Islet precursor cell (in vitro differentiated cells): Measurements from ENCODE around the gene BIRC6.
A peak's percentile ranks its signal among the peaks of the same experiment; 100 is the strongest.
"Not testable (repeated sequence)": the region's sequence is repeated elsewhere in the genome, so short reads cannot be mapped to it uniquely, and the experiment has no call there.

Source experiments
- DNase-seq: peaks from one replicate; pipeline ENCODE4 v3.0.0-alpha.2; 2018

Gene BIRC6

DNA sequence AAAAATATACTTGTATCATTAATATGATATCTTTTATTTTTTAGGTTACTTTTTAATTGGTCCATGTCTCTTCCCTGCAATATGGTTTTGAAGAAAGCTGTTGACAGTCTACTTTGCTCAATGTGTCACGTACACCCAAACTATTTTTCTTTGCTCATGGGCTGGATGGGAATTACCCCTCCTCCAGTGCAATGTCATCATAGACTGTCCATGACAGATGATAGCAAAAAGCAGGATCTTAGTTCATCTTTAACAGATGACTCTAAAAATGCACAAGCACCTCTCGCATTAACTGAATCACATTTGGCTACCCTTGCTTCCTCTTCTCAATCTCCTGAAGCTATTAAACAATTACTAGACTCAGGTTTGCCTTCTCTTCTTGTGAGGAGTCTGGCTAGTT, 158.1 kb downstream of the BIRC6 start:
- no peak for DNase-seq

DNA sequence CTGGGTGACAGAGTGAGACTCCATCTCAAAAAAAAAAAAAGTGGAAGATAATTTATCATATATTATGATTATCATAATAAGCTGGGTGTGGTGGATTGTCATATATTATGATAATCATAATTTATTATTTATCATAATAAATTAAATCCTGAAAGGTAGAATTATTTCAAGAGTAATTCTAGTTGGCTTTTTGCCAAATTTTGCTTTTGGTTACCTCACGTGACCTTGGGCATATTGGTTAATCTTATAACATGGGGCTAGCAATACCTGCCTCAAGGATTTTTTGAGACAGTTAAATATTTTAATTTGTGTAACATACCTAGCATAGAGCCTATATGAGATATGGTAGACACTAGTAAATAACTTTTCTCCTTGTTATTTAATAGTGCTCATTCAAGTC, 159.7 kb downstream of the BIRC6 start:
- no peak for DNase-seq

DNA sequence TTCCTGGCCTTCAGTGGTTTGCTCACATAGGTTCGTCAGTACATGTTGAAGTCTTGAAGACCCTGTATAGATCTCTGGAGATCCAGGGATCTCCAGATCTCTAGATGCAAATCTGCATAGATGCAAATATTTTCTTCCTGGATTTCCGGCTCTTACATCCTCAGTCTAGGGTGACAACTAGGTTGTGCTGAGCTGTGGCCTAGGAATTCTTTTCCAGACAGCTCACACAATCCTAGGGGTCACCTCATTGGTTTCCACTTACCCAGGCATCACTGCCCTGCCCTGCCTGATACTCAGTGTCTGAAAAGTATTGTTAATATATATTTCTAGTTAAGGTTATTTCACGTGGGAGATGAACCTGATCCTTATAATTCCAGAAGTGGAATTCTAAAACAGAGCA, 165.9 kb downstream of the BIRC6 start:
- peak; percentile 54 for DNase-seq

DNA sequence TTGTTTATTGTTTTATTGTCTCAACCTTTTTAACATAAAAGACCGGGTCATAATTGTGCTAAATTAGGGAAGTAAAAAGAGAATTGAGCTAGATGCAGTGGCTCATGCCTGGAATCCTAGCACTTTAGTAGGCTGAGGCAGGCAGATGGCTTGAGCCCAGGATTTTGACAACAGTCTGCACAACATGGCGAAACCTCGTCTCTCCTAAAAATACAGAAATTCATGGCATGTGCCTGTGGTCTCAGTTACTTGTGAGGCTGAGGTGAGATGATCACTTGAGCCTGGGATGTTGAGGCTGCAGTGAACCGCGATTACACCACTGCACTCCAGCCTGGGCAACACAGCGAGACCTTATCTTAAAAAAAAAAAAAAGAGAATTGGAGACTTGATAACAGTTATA, 166.9 kb downstream of the BIRC6 start:
- DNase-seq: no peak

DNA sequence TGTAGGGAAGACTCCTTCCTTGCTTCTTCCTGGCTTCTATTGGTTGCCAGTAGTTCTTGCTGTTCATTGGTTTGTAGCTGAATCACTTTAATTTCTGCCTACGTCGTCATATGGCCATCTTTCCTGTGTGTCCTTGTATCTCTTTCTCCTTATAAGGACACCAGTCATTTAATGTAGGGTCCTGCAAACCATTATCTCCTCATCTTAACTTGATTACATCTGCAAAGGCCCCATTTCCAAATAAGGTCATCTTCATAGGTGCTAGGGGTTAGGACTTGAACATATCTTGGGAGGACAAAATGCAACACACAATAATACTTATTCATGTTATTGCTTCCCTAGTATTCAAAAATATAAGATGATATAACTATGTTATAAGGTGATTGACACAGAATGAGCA, 175.5 kb downstream of the BIRC6 start:
- no peak for DNase-seq

DNA sequence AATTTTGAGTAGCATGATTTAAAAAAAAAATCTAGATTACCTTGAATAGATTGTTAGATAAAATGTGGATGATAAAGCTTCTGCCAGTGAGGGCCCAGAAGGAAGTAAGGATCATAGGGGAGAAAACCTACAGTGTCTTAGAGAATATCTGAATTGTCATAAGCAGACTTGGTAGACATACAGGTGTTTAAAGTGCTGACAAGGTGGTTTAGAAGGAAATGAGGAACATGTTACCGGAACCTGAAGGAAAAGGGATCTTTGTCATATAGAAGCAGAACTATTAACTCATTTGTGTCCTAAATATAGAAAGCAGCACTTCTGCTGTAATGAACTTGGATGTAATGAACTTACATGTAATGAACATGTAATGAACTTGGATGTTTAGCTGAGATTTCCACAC, 176.1 kb downstream of the BIRC6 start:
- no peak for DNase-seq

DNA sequence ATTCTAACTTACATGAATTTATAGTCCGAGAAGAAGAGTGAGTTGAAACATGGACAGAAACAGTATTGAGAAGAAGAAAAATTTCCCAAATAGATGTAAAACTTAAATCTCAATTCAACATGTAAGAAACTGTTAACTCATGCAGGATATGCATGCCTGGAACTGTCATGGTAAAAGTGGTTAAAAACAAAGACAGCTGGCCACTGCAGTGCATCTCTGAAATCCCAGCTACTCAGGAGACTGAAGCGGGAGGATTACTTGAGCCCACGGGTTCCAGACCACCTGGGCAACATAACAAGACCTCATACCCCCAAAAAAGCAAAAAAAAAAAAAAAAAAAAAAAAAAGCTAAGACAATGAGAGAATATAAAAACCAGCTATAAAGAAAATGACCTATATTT, 178.0 kb downstream of the BIRC6 start:
- DNase-seq: no peak

DNA sequence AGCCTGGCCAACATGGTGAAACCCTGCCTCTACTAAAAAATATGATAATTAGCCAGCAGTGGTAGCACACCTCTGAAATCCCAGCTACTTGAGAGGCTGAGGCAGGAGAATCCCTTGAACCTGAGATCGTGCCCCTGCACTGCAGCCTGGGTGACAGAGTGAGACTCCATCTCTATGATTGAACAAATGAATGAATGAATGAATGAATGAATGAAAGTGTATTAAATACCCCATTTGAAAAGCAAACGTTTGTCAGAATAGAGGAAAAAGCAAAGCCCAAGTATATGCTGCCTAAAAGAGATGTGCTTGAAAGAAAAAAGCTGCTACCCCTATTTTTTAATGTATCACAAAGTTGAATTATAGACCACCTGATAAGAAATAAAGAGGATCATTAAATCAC, 181.9 kb downstream of the BIRC6 start:
- DNase-seq: no peak

DNA sequence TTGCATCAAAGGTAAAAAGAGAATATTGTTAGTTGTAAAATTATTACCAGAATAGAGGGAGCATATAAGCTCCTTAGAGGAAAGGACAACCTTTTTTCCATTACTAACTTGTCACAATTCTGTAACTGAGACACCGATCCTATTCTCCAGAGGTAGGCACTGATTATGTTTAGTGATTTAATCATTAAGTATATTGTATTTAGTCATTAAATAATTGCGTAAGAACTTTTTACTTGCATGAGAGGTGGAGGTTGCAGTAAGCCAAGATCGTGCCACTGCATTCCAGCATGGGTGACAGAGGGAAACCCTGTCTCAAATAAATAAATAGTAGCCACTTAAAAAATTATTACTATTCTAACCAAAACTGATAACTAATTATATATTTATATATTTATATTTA, 195.7 kb downstream of the BIRC6 start:
- not testable (repeated sequence) for DNase-seq

DNA sequence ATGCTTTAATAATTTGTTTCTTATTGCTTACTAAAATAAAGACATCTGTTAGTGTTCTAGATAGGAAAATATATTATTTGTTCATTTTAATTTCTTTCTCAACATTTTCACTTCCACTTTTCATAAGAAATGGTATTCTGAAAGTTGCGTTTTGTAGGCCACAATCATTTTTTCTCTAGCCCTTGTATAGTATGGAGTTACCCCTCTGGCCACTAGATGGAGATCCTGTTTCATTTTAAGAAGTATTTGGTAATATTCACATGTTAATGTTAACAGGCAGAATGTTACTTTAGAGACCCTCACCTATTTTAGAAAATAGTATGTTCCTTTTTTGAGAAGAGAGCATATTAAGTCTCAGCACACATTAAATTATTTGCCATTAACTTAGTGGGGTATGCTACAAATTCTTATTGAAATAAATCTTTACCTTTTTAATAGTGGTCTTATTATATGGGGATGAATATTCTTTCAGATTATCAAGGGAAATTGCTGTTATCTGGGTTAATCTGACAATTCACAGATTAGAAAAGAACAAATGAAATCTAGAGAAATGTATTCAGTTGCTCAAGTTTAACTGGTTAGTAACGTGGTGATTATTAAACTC, 197.1 kb downstream of the BIRC6 start:
- no peak for DNase-seq

DNA sequence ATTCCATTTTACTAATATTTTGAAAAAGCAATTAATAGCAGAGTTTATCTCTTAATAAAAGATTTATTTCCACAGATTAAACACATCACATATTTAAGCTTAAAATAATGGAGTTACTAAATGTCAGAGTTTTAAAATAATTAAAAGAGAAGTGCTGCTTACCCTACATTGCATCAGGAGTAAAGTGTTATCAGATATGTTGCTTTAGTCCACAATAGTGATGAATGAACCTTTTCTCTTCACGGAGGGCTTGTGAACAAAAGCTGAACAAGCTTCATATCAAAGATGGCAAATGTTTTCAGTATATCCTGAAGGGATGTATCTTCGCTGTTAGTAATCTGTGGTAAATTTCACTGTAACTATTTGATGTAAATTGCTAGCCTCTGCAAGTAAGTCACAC, 201.7 kb downstream of the BIRC6 start:
- DNase-seq: no peak

DNA sequence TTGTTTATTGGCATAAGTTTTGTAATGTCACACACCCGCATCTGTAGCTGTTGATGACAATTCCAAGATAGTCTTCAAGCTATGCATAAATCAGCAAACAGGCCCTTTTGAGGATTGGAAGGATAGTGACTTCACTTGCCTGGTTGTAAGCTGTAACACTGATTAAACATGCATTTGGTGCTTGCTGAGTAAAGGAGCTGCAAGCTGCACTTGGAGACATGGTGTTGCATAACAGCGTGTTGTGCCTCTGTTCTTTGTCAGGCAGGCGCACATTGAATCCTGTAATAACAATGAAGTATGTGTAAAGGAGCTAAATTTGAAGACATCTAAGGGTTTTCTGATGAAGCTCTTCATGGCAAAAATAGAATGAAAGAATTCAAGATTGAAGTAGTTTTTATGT, 202.3 kb downstream of the BIRC6 start:
- DNase-seq: no peak

DNA sequence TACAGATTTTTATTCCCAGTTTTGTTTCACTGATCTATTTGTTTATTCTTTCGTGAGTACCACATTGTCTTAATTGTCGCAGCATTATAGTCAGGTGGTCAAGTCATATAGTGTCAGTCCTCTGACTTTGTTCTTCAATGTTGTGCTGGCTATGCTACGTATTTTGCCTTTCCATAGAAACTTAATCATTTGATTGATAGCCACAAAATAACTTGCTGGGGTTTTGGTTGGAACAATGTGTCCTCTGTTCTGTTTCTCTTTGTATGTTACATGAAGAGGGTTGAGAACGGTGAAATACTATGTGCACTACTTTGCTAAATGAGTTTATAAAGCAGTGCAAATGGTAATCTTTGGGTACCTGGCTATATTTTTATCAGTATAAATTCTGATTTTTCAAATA, 206.1 kb downstream of the BIRC6 start:
- DNase-seq: no peak

DNA sequence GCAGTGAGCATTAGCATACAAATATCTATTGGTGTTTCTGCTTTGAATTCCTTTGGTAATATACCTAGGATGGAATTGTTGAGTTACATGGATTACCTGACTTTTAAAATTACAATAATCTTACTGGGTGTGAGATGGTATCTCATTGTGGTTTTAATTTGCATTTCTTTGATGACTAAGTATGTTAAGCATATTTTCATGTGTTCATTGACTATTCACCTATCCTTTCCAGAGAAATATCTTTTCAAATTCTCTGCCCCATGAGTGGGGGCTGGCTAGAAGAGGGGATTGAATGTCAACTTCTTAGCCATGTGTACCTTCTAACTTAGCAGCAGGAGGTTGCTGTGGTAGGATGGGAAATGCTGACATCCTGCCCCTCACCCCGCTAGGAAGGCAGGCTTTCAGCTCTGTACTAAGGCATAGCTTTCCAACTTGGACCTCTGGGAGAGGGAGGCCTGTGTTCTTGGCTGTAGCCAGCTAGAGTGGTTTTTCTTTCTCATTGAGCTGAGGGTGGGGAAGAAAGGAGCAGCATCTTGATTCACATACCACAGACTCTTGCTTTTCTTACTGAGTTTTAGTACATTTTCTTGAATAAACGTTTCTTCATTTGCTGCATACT, 207.7 kb downstream of the BIRC6 start:
- no peak for DNase-seq

DNA sequence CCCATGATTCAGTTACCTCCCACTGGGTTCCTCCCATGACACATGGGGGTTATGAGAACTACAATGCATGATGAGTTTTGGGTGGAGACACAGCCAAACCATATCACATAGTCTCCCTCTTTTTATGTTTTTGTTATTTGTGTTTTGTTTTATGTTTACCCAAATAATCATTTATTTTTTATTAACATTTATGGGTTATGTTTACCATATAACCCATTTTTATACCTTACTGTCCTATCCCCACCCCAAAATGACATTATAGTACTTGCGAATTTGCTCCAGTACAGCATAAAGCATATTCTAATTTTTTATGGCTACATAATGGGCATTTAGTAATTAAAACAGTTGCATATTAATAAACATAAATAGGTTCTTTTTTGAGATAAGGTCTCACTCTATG, 209.1 kb downstream of the BIRC6 start:
- no peak for DNase-seq

DNA sequence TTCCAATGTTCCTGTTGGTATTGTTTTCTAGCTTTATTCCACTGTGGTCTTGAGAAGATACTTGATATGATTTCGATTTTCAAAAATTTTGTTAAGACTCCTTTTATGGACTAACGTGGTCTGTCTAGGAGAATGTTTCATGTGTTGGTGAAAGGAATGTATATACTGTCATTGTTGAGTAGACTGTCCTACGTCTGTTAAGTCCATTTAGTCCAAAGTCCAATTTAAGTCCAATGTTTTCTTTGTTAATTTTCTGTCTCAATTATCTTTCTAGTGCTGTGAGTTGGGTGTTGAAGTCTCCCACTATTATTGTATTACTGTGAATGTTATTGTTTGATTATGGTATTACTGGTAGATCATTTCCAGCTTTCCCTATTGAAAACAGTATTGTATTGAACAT, 215.2 kb downstream of the BIRC6 start:
- no peak for DNase-seq

DNA sequence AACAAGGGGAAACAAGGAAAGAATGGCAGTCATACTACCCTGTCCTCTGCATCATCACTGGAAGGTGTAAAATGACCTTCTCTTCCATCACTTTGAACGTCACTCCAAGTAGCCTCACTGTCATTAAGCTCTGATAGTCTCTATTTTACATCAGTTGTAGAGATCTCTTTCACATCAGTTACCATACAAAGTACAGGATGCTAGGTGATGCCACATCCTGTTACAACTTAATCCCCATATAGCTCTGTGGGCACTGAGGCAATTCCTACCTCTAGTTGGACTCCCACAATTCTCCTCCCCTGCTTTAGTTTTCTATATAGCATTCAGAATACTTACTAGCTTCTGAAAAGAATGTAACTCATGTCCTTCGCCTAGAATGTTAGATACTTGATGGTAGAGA, 215.9 kb downstream of the BIRC6 start:
- DNase-seq: no peak

DNA sequence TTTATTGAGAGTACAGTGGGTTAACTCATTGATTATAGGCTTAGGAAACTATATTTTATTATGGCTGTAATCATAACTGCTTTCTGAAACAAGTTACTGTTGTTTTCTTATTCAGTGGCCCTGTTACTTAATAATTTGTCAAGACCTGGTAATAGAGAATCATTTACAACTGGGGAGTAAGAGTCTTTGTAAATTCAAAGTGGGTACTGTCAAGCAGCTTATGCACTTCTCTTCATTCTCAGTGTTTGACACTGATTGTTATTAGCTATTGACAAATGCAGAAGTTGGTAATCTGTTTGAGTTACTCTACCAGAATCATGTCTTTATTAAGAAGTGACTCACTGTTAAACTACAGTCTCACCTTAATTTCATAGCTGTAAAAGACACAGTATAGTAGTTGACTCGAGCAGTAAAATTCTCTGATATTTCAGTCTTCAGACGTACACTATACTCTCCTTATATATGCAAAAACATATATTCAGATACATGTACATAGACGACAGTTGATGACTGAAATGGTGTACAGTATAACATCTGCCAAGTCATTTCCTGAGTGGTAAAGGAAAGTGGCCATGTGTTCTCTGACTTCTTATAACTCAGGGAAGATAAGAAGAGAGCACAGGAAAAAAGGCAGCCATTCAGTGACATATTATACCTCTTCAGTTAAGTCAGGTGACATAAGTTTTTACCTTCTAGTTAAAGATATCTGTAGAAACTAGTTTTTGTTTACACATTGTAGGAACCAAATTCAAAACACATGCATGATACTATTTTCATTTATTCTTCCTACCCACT, 235.0 kb downstream of the BIRC6 start:
- no peak for DNase-seq

DNA sequence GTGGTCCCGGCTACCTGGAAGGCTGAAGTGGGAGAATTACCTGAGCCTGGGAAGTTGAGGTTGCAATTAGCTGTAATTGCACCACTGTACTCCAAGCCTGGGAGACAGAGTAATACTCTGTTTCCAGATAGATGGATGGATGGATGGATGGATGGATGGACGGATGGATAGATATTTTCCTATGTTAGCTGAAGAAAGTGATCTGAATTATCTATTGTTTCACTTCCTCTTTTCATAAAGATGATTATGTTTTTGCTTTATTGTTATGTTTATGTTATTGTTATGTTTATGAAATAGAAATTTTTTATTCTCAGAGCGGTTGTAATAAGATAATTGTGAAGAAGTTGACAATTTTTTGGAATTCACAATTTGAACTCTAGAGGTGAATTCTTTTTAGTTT, 237.8 kb downstream of the BIRC6 start:
- no peak for DNase-seq

DNA sequence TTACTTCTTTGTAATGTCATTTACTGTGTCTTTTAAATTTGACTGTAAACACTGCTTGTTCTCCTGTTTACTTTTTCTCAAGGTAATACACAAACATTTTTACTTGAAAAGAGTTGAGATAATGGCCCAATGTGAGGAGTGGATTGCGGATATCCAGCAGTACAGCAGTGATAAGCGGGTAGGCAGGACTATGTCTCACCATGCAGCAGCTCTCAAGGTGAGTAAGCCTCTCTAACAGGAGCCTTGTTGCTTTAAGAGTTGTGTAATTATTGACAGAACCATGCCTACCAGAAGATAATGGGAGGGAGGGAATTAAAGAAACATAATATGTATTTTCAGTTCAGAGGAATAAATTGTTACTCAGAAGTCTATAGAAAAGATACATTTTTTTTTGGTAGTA, 254.5 kb downstream of the BIRC6 start:
- no peak for DNase-seq

DNA sequence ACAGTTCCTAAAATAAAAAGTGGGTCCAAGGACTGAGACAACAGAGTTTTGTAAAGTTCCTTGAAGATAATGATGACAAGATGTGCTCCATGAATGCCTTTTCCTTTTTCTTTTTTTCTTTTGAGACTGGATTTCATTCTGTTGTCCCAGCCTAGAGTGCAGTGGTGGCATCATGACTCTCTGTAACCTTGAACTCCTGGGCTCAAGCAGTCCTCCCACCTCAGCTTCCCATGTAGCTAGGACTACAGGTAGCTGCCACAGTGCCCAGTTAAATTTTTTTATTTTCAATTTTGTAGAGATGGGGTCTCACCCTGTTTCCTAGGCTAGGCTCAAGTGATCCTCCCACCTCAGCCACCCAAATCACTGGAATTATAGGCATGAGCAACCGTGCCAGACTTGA, 254.9 kb downstream of the BIRC6 start:
- DNase-seq: no peak

DNA sequence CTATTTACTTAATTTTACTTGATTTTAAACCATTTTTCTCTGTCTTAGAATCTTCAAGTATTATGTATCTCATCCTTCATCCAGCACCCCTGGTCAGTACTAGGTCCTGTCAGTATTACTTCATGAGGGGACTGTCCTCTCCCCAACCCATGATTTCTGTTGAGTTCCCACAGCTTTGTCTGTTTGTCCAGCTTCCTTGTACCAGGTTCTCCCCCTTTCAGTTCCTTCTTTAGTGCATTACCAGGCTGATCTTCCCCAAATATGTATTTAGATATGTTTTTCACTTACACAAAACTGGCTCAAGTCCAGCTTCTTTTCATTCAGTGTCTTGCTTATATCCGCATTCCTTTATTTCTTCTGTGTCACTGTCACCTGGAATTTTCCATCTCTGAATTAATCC, 257.3 kb downstream of the BIRC6 start:
- DNase-seq: no peak

DNA sequence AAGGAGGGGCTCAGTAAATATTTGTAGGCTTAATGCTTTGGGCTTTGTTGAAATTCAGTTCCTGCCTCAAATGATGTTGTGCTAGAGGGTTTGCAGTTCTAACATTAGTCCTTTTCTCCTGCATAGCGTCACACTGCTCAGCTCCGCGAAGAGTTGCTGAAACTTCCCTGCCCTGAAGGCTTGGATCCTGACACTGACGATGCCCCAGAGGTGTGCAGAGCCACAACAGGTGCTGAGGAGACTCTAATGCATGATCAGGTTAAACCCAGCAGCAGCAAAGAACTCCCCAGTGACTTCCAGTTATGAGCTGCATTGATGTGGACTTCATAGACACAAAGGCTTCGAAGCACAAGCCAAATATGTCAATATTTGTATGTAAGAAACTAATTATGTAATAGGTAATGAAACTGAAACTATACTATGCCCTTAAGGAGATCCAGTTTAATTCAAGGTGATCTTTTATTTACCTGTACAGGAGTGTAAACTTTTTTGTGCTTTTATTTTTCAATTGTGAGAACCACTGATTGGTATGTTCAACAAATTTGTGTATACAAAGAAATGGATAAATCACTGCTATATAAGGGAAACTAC, 260.9 kb downstream of the BIRC6 start:
- DNase-seq: no peak
